ENCODE data around the gene SUN1.

SUN1 gene

GRCh38 chr7:879706-880105 lies 47.4 kb downstream of the SUN1 start:
- DNase-seq: no peak

- peak; percentile 6 for DNase-seq
Measured at GRCh38 chr7:880450-880849, 48.2 kb downstream of the SUN1 start.

GRCh38 chr7:881441-882234 lies 49.4 kb downstream of the SUN1 start:
- no peak for DNase-seq

- no peak for DNase-seq
Measured at GRCh38 chr7:882336-883035, 50.2 kb downstream of the SUN1 start.

- no peak for DNase-seq
Measured at GRCh38 chr7:883055-884021, 51.1 kb downstream of the SUN1 start.

- DNase-seq: no peak
Measured at GRCh38 chr7:884191-885003, 52.1 kb downstream of the SUN1 start.

- no peak for DNase-seq
Measured at GRCh38 chr7:885261-885892, 53.1 kb downstream of the SUN1 start.

GRCh38 chr7:885893-886625 lies 53.8 kb downstream of the SUN1 start:
- DNase-seq: no peak

- no peak for DNase-seq
Measured at GRCh38 chr7:886626-887487, 54.6 kb downstream of the SUN1 start.

GRCh38 chr7:887488-887820 lies 55.2 kb downstream of the SUN1 start:
- DNase-seq: no peak

GRCh38 chr7:888081-889024 lies 56.1 kb downstream of the SUN1 start:
- DNase-seq: no peak

- DNase-seq: no peak
Measured at GRCh38 chr7:889025-889390, 56.7 kb downstream of the SUN1 start.

GRCh38 chr7:889391-889790 lies 57.1 kb downstream of the SUN1 start:
- no peak for DNase-seq

GRCh38 chr7:890868-891267 lies 58.6 kb downstream of the SUN1 start:
- no peak for DNase-seq

- DNase-seq: no peak
Measured at GRCh38 chr7:891291-891690, 59.0 kb downstream of the SUN1 start.

- DNase-seq: no peak
Measured at GRCh38 chr7:891805-892204, 59.5 kb downstream of the SUN1 start.

- no peak for DNase-seq
Measured at GRCh38 chr7:892648-893593, 60.6 kb downstream of the SUN1 start.

- DNase-seq: no peak
Measured at GRCh38 chr7:893686-894085, 61.4 kb downstream of the SUN1 start.
